ENCODE measurements around the gene EXD2.

Gene EXD2

GRCh38 chr14:69240527-69241173 is 49.4 kb downstream of the EXD2 start:
- DNase-seq, result no peak
- Histone ChIP-seq H3K4ac (ENCODE audit: low read depth, low read length) (no peak overlapping the region), H2BK12ac (ENCODE audit: low read length) (no peak overlapping the region), H3K4me2 (ENCODE audit: low read length) (no peak overlapping the region), H3K9ac (ENCODE audit: low read length) (no peak overlapping the region), H2AFZ (ENCODE audit: insufficient read depth, low read length, poor library complexity) (no peak overlapping the region), H3K18ac (ENCODE audit: low read length) (no peak overlapping the region), H3K27me3 (ENCODE audit: insufficient read depth, low read length) (no peaks in the 10 kb centered on the region), H3K4me1 (ENCODE audit: control insufficient read depth in 1 of 2, insufficient read depth in 2 of 2, low read length in 2 of 2) (no peaks in the 10 kb centered on the region), H2BK120ac (ENCODE audit: insufficient read depth, low read length, poor library complexity) (no peak overlapping the region), H3K4me3 (ENCODE audit: low read depth, low read length) (peak overlapping the region; percentile 5), H4K12ac (ENCODE audit: low read depth, low read length) (peak overlapping the region; percentile 44), H3K9me3 (ENCODE audit: insufficient read depth, low read depth, low read length) (no peaks in the 10 kb centered on the region), H3K27ac (ENCODE audit: low read depth, low read length) (no peak overlapping the region), H3K36me3 (ENCODE audit: control insufficient read depth in 1 of 2, insufficient read depth in 2 of 2, low read length in 2 of 2) (peaks cover 8 to 22% of the 10 kb centered on the region in 2 experiments), H3K79me1 (ENCODE audit: low read length) (no peaks in the 10 kb centered on the region), H2BK5ac (ENCODE audit: low read depth, low read length, poor library complexity) (no peak overlapping the region), H3K14ac (ENCODE audit: low read length) (no peak overlapping the region), H4K8ac (ENCODE audit: low read depth, low read length) (no peak overlapping the region), H4K91ac (ENCODE audit: low read depth, low read length) (no peak overlapping the region), H3K23ac (ENCODE audit: low read length) (no peak overlapping the region), H3K79me2 (ENCODE audit: control insufficient read depth, insufficient read depth, low read length, poor library complexity) (no peaks in the 10 kb centered on the region), H2AK5ac (ENCODE audit: low read length) (no peak overlapping the region)
- WGBS (ENCODE audit: extremely low coverage, insufficient coverage, insufficient read length), result no CpG with 5 or more reads among the region's 13 CpGs

- Histone ChIP-seq H3K9ac (ENCODE audit: low read length) (no peak overlapping the region), H3K4me1 (ENCODE audit: control insufficient read depth in 1 of 2, insufficient read depth in 2 of 2, low read length in 2 of 2) (no peaks in the 10 kb centered on the region), H3K27ac (ENCODE audit: low read depth, low read length) (no peak overlapping the region), H4K12ac (ENCODE audit: low read depth, low read length) (no peak overlapping the region), H3K9me3 (ENCODE audit: insufficient read depth, low read depth, low read length) (no peaks in the 10 kb centered on the region), H3K4ac (ENCODE audit: low read depth, low read length) (no peak overlapping the region), H3K27me3 (ENCODE audit: insufficient read depth, low read length) (no peaks in the 10 kb centered on the region), H3K4me2 (ENCODE audit: low read length) (no peak overlapping the region), H3K23ac (ENCODE audit: low read length) (no peak overlapping the region), H3K79me2 (ENCODE audit: control insufficient read depth, insufficient read depth, low read length, poor library complexity) (no peaks in the 10 kb centered on the region), H4K8ac (ENCODE audit: low read depth, low read length) (no peak overlapping the region), H3K4me3 (ENCODE audit: low read depth, low read length) (no peak overlapping the region), H3K79me1 (ENCODE audit: low read length) (no peaks in the 10 kb centered on the region), H2AK5ac (ENCODE audit: low read length) (no peak overlapping the region), H4K91ac (ENCODE audit: low read depth, low read length) (no peak overlapping the region), H2BK5ac (ENCODE audit: low read depth, low read length, poor library complexity) (no peak overlapping the region), H3K14ac (ENCODE audit: low read length) (no peak overlapping the region), H3K36me3 (ENCODE audit: control insufficient read depth in 1 of 2, insufficient read depth in 2 of 2, low read length in 2 of 2) (peaks cover 5 to 16% of the 10 kb centered on the region in 2 experiments), H2AFZ (ENCODE audit: insufficient read depth, low read length, poor library complexity) (no peak overlapping the region), H2BK120ac (ENCODE audit: insufficient read depth, low read length, poor library complexity) (no peak overlapping the region), H3K18ac (ENCODE audit: low read length) (no peak overlapping the region), H2BK12ac (ENCODE audit: low read length) (no peak overlapping the region)
- DNase-seq, result no peak
- whole genome bisulfite sequencing (ENCODE audit: extremely low coverage, insufficient coverage, insufficient read length), result no CpG with 5 or more reads among the region's 2 CpGs
Observed at GRCh38 chr14:69241577-69241976, 50.3 kb downstream of the EXD2 start.

DNA sequence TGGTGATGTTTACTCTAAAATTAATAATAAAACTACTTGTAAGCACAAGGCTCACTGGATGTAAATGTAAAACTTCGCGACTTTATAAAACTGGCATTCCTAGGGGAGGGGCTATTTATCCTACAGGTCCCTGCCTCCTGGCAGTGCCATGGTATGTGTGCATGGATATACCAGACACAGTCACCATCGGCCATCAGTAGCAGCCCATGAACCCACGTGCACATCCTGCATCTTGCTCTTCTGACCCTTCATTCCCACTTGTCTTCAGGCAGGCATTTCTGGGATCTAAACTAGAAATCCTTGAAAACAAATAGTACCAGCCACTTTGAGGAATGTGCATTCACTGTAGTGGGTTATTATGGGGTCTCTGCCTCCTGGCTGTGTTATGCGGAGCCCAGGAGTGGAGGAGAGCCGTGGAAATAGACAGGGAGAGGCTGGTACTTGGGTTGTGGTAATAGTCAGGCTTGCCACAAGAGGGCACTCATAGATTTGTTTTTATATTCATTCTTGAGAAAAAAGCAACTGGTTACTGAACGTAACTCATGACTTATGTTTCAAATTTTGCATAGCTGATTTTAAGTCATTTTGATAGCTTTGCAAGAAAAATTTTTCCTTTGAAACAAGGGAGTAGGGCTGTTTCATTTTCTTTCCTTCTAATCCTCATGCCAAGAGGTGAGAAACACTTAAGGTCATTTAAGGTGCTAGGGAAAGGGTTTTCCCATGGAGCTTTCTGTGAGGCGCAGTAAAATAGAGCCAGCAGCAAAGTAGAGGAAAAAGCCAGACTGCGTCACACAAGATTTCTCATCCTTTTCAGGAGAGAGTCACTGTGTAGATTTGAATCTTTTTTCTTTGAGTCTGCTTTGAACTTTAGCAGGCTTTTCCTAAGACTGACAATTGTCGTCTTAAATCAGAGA is 51.3 kb downstream of the EXD2 start:
- H4K12ac ChIP-seq (ENCODE audit: low read depth, low read length), result no peak overlapping the region
- DNase-seq, result peak; percentile 47 to 79
- H4K8ac ChIP-seq (ENCODE audit: low read depth, low read length), result no peak overlapping the region
- no peak overlapping the region for H3K4ac ChIP-seq (ENCODE audit: low read depth, low read length)
- H3K4me2 ChIP-seq (ENCODE audit: low read length), result no peak overlapping the region
- no peak overlapping the region for H3K14ac ChIP-seq (ENCODE audit: low read length)
- H3K9me3 ChIP-seq (ENCODE audit: insufficient read depth, low read depth, low read length), result no peaks in the 10 kb centered on the region
- H3K27ac ChIP-seq (ENCODE audit: low read depth, low read length), result no peak overlapping the region
- no peak overlapping the region for H2AK5ac ChIP-seq (ENCODE audit: low read length)
- no peak overlapping the region for H3K4me3 ChIP-seq (ENCODE audit: low read depth, low read length)
- no peak overlapping the region for H4K91ac ChIP-seq (ENCODE audit: low read depth, low read length)
- no CpG with 5 or more reads among the region's 10 CpGs for WGBS (ENCODE audit: extremely low coverage, insufficient coverage, insufficient read length)
- no peak overlapping the region for H2AFZ ChIP-seq (ENCODE audit: insufficient read depth, low read length, poor library complexity)
- no peaks in the 10 kb centered on the region for H3K4me1 ChIP-seq (ENCODE audit: control insufficient read depth in 1 of 2, insufficient read depth in 2 of 2, low read length in 2 of 2)
- H3K27me3 ChIP-seq (ENCODE audit: insufficient read depth, low read length), result no peaks in the 10 kb centered on the region
- H2BK5ac ChIP-seq (ENCODE audit: low read depth, low read length, poor library complexity), result no peak overlapping the region
- no peaks in the 10 kb centered on the region for H3K79me2 ChIP-seq (ENCODE audit: control insufficient read depth, insufficient read depth, low read length, poor library complexity)
- no peaks in the 10 kb centered on the region for H3K79me1 ChIP-seq (ENCODE audit: low read length)
- H3K36me3 ChIP-seq (ENCODE audit: control insufficient read depth in 1 of 2, insufficient read depth in 2 of 2, low read length in 2 of 2), result peaks cover 1 to 9% of the 10 kb centered on the region in 2 experiments
- no peak overlapping the region for H2BK12ac ChIP-seq (ENCODE audit: low read length)
- H3K18ac ChIP-seq (ENCODE audit: low read length), result no peak overlapping the region
- no peak overlapping the region for H2BK120ac ChIP-seq (ENCODE audit: insufficient read depth, low read length, poor library complexity)
- H3K9ac ChIP-seq (ENCODE audit: low read length), result peak overlapping the region; percentile 75
- no peak overlapping the region for H3K23ac ChIP-seq (ENCODE audit: low read length)

- Histone ChIP-seq H3K36me3 (ENCODE audit: control insufficient read depth in 1 of 2, insufficient read depth in 2 of 2, low read length in 2 of 2) (peaks cover 0 to 2% of the 10 kb centered on the region in 2 experiments), H2AFZ (ENCODE audit: insufficient read depth, low read length, poor library complexity) (no peak overlapping the region), H4K91ac (ENCODE audit: low read depth, low read length) (no peak overlapping the region), H4K8ac (ENCODE audit: low read depth, low read length) (no peak overlapping the region), H3K4me3 (ENCODE audit: low read depth, low read length) (no peak overlapping the region), H3K4me2 (ENCODE audit: low read length) (no peak overlapping the region), H3K4ac (ENCODE audit: low read depth, low read length) (no peak overlapping the region), H2BK12ac (ENCODE audit: low read length) (no peak overlapping the region), H3K9me3 (ENCODE audit: insufficient read depth, low read depth, low read length) (no peaks in the 10 kb centered on the region), H3K79me2 (ENCODE audit: control insufficient read depth, insufficient read depth, low read length, poor library complexity) (no peaks in the 10 kb centered on the region), H3K27ac (ENCODE audit: low read depth, low read length) (no peak overlapping the region), H3K18ac (ENCODE audit: low read length) (no peak overlapping the region), H3K23ac (ENCODE audit: low read length) (no peak overlapping the region), H3K14ac (ENCODE audit: low read length) (no peak overlapping the region), H3K79me1 (ENCODE audit: low read length) (no peaks in the 10 kb centered on the region), H3K9ac (ENCODE audit: low read length) (no peak overlapping the region), H3K4me1 (ENCODE audit: control insufficient read depth in 1 of 2, insufficient read depth in 2 of 2, low read length in 2 of 2) (no peaks in the 10 kb centered on the region), H3K27me3 (ENCODE audit: insufficient read depth, low read length) (no peaks in the 10 kb centered on the region), H4K12ac (ENCODE audit: low read depth, low read length) (no peak overlapping the region), H2BK5ac (ENCODE audit: low read depth, low read length, poor library complexity) (no peak overlapping the region), H2BK120ac (ENCODE audit: insufficient read depth, low read length, poor library complexity) (no peak overlapping the region), H2AK5ac (ENCODE audit: low read length) (no peak overlapping the region)
- no peak for DNase-seq
- no CpG with 5 or more reads among the region's 3 CpGs for WGBS (ENCODE audit: extremely low coverage, insufficient coverage, insufficient read length)
Observed at GRCh38 chr14:69244946-69245345, 53.6 kb downstream of the EXD2 start.

Measured in trophoblast cell (in vitro differentiated cells and primary cell).